SK-N-SH (cell line): Measurements from ENCODE around the gene RAB3A.

Experiments used
- FOSL2 ChIP-seq: IDR thresholded peaks from 2 replicates; pipeline ENCODE4 v1.4.0; 2012; ENCODE audit warnings: low read depth, mild to moderate bottlenecking, moderate library complexity, borderline replicate concordance
- JUND ChIP-seq: IDR thresholded peaks from 2 replicates; pipeline ENCODE4 v1.4.0; 2012
- TF ChIP-seq, protein P1 (sequence below): fragments of 200-600 bp; sonication (generic); IDR thresholded peaks from 2 replicates; pipeline ENCODE4 v1.6.1; 2017; ENCODE audit warnings: antibody characterized with exemption, mild to moderate bottlenecking, moderate library complexity
- TF ChIP-seq, protein P2 (sequence below): fragments of 150-350 bp; IDR thresholded peaks from 2 replicates; pipeline ENCODE4 v1.6.1; 2017; ENCODE audit warnings: antibody characterized with exemption, low read length, low read depth, borderline replicate concordance
- TF ChIP-seq, protein P3 (sequence below): IDR thresholded peaks from 2 replicates; pipeline ENCODE4 v1.4.0; 2012; ENCODE audit warnings: low read depth, borderline replicate concordance

DNA sequence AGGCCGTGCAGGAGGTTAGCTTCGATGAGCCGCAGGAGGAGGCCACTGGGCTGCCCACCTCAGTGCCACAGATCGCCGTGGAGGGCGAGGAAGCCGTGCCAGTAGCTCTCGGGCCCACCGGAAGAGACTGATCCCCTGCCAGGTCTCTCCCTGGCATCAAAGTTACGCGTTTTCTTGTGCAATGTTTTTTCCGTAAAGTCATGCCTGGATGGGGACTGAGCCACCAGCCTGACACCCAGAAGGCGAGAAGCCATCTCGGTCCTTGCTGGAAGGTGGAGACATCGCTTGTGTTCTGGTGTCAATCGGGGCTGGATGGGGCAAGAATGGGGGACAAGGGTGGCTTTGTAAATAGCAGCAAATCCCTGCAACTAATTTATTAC is 54.3 kb downstream of the RAB3A start:
- TF ChIP-seq, protein P1, sequence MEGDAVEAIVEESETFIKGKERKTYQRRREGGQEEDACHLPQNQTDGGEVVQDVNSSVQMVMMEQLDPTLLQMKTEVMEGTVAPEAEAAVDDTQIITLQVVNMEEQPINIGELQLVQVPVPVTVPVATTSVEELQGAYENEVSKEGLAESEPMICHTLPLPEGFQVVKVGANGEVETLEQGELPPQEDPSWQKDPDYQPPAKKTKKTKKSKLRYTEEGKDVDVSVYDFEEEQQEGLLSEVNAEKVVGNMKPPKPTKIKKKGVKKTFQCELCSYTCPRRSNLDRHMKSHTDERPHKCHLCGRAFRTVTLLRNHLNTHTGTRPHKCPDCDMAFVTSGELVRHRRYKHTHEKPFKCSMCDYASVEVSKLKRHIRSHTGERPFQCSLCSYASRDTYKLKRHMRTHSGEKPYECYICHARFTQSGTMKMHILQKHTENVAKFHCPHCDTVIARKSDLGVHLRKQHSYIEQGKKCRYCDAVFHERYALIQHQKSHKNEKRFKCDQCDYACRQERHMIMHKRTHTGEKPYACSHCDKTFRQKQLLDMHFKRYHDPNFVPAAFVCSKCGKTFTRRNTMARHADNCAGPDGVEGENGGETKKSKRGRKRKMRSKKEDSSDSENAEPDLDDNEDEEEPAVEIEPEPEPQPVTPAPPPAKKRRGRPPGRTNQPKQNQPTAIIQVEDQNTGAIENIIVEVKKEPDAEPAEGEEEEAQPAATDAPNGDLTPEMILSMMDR: no peak
- TF ChIP-seq, protein P2, sequence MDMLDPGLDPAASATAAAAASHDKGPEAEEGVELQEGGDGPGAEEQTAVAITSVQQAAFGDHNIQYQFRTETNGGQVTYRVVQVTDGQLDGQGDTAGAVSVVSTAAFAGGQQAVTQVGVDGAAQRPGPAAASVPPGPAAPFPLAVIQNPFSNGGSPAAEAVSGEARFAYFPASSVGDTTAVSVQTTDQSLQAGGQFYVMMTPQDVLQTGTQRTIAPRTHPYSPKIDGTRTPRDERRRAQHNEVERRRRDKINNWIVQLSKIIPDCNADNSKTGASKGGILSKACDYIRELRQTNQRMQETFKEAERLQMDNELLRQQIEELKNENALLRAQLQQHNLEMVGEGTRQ: no peak
- no peak for TF ChIP-seq JUND
- no peak for TF ChIP-seq FOSL2
- TF ChIP-seq, protein P3, sequence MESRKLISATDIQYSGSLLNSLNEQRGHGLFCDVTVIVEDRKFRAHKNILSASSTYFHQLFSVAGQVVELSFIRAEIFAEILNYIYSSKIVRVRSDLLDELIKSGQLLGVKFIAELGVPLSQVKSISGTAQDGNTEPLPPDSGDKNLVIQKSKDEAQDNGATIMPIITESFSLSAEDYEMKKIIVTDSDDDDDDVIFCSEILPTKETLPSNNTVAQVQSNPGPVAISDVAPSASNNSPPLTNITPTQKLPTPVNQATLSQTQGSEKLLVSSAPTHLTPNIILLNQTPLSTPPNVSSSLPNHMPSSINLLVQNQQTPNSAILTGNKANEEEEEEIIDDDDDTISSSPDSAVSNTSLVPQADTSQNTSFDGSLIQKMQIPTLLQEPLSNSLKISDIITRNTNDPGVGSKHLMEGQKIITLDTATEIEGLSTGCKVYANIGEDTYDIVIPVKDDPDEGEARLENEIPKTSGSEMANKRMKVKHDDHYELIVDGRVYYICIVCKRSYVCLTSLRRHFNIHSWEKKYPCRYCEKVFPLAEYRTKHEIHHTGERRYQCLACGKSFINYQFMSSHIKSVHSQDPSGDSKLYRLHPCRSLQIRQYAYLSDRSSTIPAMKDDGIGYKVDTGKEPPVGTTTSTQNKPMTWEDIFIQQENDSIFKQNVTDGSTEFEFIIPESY: no peak
